Measurements from ENCODE around the gene MAP3K7CL. TPM values are rescaled to one million over a fixed set of nuclear protein-coding genes. Genes with fewer than 3 reads are reported as not detected.

MAP3K7CL gene
- total and polyA plus RNA-seq, 8 donors: 2.0 to 7.3 (median 3.0) TPM

GRCh38 chr21:29177800-29178199 lies 47.4 kb downstream of the MAP3K7CL start:
- Histone ChIP-seq H3K27ac (peak overlapping the region in 2 of 4 donors; percentile 35 to 60), H3K36me3 (no peaks in the 10 kb centered on the region), H3K9me3 (no peaks in the 10 kb centered on the region), H3K4me3 (no peak overlapping the region), H3K4me1 (peaks cover 0 to 43% (median 30%) of the 10 kb centered on the region in 3 donors), H3K27me3 (no peaks in the 10 kb centered on the region)
- intact Hi-C loops (cut with DNase I): no loop called here
- DNase-seq (no peak), FAIRE-seq (no peak), ATAC-seq (peak in 2 of 4 donors; percentile 27 to 51)
- WGBS, 2 donors: 56 to 60% methylated on average over 1 of the region's 1 CpG
- TF ChIP-seq, protein P1, sequence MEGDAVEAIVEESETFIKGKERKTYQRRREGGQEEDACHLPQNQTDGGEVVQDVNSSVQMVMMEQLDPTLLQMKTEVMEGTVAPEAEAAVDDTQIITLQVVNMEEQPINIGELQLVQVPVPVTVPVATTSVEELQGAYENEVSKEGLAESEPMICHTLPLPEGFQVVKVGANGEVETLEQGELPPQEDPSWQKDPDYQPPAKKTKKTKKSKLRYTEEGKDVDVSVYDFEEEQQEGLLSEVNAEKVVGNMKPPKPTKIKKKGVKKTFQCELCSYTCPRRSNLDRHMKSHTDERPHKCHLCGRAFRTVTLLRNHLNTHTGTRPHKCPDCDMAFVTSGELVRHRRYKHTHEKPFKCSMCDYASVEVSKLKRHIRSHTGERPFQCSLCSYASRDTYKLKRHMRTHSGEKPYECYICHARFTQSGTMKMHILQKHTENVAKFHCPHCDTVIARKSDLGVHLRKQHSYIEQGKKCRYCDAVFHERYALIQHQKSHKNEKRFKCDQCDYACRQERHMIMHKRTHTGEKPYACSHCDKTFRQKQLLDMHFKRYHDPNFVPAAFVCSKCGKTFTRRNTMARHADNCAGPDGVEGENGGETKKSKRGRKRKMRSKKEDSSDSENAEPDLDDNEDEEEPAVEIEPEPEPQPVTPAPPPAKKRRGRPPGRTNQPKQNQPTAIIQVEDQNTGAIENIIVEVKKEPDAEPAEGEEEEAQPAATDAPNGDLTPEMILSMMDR (IDR thresholded peaks at IDR 0.05): no peak

- ATAC-seq: no peak
- Histone ChIP-seq H3K4me3 (no peak overlapping the region), H3K36me3 (no peaks in the 10 kb centered on the region), H3K4me1 (peaks cover 0 to 51% (median 34%) of the 10 kb centered on the region in 3 donors), H3K9me3 (no peaks in the 10 kb centered on the region), H3K27me3 (no peaks in the 10 kb centered on the region), H3K27ac (peak overlapping the region in 2 of 4 donors; percentile 35 to 60)
- TF ChIP-seq, protein P1 (IDR thresholded peaks at IDR 0.05): no peak
- intact Hi-C loops (cut with DNase I): no loop called here
- 91% methylated on average over 7 of the region's 7 CpGs for WGBS, 2 donors
- no peak for FAIRE-seq
- DNase-seq: no peak
These were observed 48.5 kb downstream of the MAP3K7CL start for GRCh38 chr21:29178926-29179325.

DNA sequence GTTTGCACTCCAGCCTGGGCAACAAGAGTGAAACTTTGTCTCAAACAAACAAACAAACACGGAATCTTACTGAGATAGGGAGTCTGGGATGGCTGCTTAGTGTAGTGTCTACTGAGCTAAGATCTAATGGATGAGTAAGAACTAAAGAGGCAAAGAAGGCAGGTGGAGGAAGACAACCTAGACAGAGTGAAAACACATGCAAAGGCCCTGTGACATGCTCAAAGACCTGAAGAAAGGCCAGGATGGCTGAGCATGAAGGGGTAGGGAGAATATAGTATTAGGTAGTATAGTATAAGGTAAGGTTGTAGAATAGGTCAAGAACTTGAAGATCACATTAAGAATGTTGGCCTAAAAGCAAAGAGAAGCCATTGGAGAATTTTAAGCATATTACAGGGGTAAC lies 49.1 kb downstream of the MAP3K7CL start:
- FAIRE-seq (no peak), ATAC-seq (no peak)

DNA sequence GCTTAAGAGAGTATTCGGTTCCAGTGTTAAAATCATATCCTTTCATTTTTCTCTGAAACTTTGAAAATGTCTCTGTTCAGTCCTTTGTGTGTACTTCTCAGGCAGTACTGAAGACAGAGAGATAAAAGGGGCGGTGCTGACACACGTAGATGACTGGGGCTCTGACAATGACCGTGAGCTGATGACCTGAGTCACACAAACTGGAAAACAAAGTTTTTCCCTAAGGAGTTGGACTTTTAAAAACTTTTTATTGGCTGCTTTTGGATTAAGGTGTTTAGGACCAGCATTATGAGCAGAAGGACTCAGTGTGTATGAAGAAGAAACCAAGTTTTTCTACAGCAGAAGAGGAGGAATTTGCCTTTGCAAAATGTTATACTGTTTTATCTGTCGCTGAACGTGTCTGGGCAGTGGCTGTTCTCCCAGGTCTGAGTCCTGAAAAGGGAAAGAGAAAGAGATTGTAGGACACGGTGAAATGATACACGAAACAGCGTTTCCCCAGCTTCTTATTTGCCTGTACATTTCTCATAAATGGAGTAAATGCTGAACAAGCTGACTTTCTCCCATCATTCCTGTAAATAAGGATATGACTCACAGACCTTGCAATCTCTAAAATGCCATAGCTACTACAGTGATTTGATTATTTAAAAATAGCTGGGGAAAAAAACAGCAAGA lies 51.5 kb downstream of the MAP3K7CL start:
- 6 to 11% methylated on average over 9 of the region's 9 CpGs for WGBS, 2 donors
- peak; percentile 79 to 93 (median 84) for ATAC-seq
- TF ChIP-seq, protein P1 (IDR thresholded peaks at IDR 0.05): no peak
- intact Hi-C loops (cut with DNase I): no loop called here
- Histone ChIP-seq H3K27ac (peak overlapping the region; percentile 20 to 92 (median 56)), H3K36me3 (no peaks in the 10 kb centered on the region), H3K4me1 (peaks cover 0 to 42% (median 21%) of the 10 kb centered on the region in 3 donors), H3K27me3 (no peaks in the 10 kb centered on the region), H3K9me3 (no peaks in the 10 kb centered on the region), H3K4me3 (peak overlapping the region in 2 of 4 donors; percentile 13 to 20)
- no peak for FAIRE-seq
- no peak for DNase-seq

More for the DNA sequence above, 49.1 kb downstream of the MAP3K7CL start:
- H3K36me3 ChIP-seq: no peaks in the 10 kb centered on the region
- 82 to 85% methylated on average over 1 of the region's 1 CpG for WGBS, 2 donors
- no peak overlapping the region for H3K4me3 ChIP-seq
- intact Hi-C loops (cut with DNase I): no loop called here
- TF ChIP-seq, protein P1 (IDR thresholded peaks at IDR 0.05): no peak
- no peak overlapping the region for H3K27ac ChIP-seq
- peaks cover 0 to 48% (median 32%) of the 10 kb centered on the region in 3 donors for H3K4me1 ChIP-seq
- no peak for DNase-seq
- H3K27me3 ChIP-seq: no peaks in the 10 kb centered on the region
- H3K9me3 ChIP-seq: no peaks in the 10 kb centered on the region

- Histone ChIP-seq H3K27ac (peak overlapping the region in 2 of 4 donors; percentile 89 to 92), H3K4me3 (peak overlapping the region in 1 of 4 donors; percentile 20), H3K9me3 (no peaks in the 10 kb centered on the region), H3K36me3 (no peaks in the 10 kb centered on the region), H3K27me3 (no peaks in the 10 kb centered on the region), H3K4me1 (peaks cover 0 to 39% (median 21%) of the 10 kb centered on the region in 3 donors)
- 25 to 38% methylated on average over 4 of the region's 4 CpGs for WGBS, 2 donors
- no peak for DNase-seq
- FAIRE-seq: no peak
- TF ChIP-seq, protein P1 (IDR thresholded peaks at IDR 0.05): no peak
- peak in 3 of 4 donors; percentile 7 to 41 (median 11) for ATAC-seq
- intact Hi-C loops (cut with DNase I): no loop called here
These were observed 52.2 kb downstream of the MAP3K7CL start for GRCh38 chr21:29182691-29183092.
